Gastroesophageal sphincter (tissue), 3 donors: Measurements from ENCODE around the gene CDH1.

Experiments
- CTCF ChIP-seq, 4 experiments: fragments of 200-600 bp in 2 of 4; fragments of 450-650 bp in 2 of 4; sonication (generic) in 1 of 4; IDR thresholded peaks; one replicate each; pipeline ENCODE4 v1.5.1; 2017 to 2019; ENCODE audit warnings: antibody characterized with exemption in 4 of 4, mild to moderate bottlenecking in 2 of 4, moderate library complexity in 2 of 4
- POLR2A ChIP-seq, 2 donors: fragments of 450-650 bp; IDR thresholded peaks; one replicate each; pipeline ENCODE4 v1.6.1; 2017; ENCODE audit warnings: antibody characterized with exemption in 2 of 2, mild to moderate bottlenecking in 2 of 2, moderate library complexity in 1 of 2

- no peak for TF ChIP-seq CTCF (IDR thresholded peaks at IDR 0.05)
- TF ChIP-seq POLR2A (IDR thresholded peaks at IDR 0.05), result no peak
Measured at GRCh38 chr16:68786685-68787418, 49.8 kb downstream of the CDH1 start.
